ENCODE data around the gene QRICH2.

DNA sequence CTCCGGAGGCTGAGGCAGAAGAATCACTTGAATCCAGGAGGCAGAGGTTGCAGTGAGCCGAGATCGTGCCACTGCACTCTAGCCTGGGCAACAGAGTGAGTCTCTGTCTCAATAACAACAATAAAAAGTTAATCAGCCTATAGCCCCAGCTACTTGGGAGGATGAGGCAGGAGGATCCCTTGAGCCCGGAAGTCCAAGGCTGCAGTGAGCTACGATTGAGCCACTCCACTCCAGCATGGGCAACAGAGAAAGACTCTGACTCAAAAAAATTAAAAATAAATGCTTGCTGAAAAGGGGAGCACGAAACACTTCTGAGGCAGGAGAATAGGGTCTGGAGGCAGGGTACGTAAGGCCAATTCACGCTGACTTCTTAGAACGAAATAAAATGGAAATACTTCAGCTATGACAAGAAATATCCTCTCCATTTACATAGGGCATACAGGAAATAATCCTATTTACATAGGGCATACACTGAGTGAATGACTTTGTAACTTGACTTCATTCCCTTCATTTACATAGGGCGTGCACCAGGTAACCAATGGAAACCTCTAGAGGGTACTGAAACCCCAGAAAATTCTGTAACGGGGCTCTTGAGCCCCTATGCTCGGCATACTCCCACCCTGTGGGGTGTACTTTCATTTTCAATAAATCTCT lies 48.9 kb upstream of the QRICH2 start:
- TF ChIP-seq, protein P1, sequence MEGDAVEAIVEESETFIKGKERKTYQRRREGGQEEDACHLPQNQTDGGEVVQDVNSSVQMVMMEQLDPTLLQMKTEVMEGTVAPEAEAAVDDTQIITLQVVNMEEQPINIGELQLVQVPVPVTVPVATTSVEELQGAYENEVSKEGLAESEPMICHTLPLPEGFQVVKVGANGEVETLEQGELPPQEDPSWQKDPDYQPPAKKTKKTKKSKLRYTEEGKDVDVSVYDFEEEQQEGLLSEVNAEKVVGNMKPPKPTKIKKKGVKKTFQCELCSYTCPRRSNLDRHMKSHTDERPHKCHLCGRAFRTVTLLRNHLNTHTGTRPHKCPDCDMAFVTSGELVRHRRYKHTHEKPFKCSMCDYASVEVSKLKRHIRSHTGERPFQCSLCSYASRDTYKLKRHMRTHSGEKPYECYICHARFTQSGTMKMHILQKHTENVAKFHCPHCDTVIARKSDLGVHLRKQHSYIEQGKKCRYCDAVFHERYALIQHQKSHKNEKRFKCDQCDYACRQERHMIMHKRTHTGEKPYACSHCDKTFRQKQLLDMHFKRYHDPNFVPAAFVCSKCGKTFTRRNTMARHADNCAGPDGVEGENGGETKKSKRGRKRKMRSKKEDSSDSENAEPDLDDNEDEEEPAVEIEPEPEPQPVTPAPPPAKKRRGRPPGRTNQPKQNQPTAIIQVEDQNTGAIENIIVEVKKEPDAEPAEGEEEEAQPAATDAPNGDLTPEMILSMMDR (IDR thresholded peaks at IDR 0.05; ENCODE audit: low read length): no peak
- TF ChIP-seq EZH2 (IDR thresholded peaks at IDR 0.05; ENCODE audit: borderline replicate concordance, low read length): no peak

Measured in OCI-LY1 (cell line).